Nephron (organoid): ENCODE results near the gene TNNI2.

ENCODE experiments used
- H3K27ac Mint-ChIP-seq, 3 experiments: 2 replicates each; pipeline ENCODE4 v1.8.0; 2020; ENCODE audit warnings: mixed read lengths in 3 of 3, mild to moderate bottlenecking in 2 of 3, moderate library complexity in 1 of 3
- H3K27me3 Mint-ChIP-seq: 2 replicates; pipeline ENCODE4 v1.8.0; 2021; ENCODE audit warnings: low read depth, mild to moderate bottlenecking, moderate library complexity, mixed read lengths
- H3K36me3 Mint-ChIP-seq: 2 replicates; pipeline ENCODE4 v1.8.0; 2020; ENCODE audit warnings: low read depth, mixed read lengths
- H3K4me1 Mint-ChIP-seq: 2 replicates; pipeline ENCODE4 v1.8.0; 2020; ENCODE audit warnings: mixed read lengths
- H3K4me3 Mint-ChIP-seq, 3 experiments: 2 replicates each; pipeline ENCODE4 v1.8.0; 2020; ENCODE audit warnings: mild to moderate bottlenecking in 3 of 3, mixed read lengths in 3 of 3, moderate library complexity in 2 of 3
- H3K9me3 Mint-ChIP-seq: 2 replicates; pipeline ENCODE4 v1.8.0; 2020; ENCODE audit warnings: mixed read lengths
- TF ChIP-seq, protein P1 (sequence below), 3 experiments: fragments of 200-600 bp; sonication (generic); IDR thresholded peaks; one replicate each; pipeline ENCODE4 v1.5.0; 2021; ENCODE audit warnings: antibody characterized with exemption in 3 of 3; ENCODE audit not compliant: unreplicated experiment in 3 of 3

TNNI2 gene

DNA sequence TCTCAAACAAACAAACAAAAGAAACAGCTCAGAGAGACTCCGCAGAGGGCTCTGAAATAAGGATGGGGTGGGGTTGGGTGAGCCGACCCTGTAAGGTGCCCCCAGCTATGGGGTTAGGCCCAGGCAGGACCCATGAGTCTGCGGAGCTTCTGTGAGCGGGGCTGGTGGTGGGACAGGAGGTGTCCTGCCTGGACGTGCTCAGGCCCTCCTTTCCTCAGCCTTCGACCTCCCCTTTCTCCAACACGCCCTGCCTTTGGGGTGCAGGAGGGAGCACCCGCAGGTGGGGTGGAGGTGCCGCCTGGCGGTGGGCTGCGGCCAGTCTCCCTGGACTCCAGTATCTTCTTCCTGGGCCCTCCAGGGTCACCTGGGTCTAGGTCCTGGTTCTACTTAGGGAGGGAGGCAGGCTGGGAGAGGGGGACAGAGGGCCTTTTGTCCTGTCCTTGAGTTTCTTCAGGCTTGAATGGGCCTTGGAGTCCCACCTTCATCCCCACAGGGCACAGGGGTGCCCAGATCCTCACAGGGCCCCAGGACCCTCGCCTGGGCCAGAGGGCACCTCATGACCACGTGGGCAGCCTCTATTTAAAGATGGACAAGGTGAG is 40.7 kb downstream of the TNNI2 start:
- Mint-ChIP-seq H3K27ac (peak overlapping the region; percentile 75 to 98 (median 94)), H3K9me3 (no peaks in the 10 kb centered on the region), H3K36me3 (no peaks in the 10 kb centered on the region), H3K4me3 (no peak overlapping the region), H3K27me3 (no peaks in the 10 kb centered on the region), H3K4me1 (peaks cover 21% of the 10 kb centered on the region)
- TF ChIP-seq, protein P1, sequence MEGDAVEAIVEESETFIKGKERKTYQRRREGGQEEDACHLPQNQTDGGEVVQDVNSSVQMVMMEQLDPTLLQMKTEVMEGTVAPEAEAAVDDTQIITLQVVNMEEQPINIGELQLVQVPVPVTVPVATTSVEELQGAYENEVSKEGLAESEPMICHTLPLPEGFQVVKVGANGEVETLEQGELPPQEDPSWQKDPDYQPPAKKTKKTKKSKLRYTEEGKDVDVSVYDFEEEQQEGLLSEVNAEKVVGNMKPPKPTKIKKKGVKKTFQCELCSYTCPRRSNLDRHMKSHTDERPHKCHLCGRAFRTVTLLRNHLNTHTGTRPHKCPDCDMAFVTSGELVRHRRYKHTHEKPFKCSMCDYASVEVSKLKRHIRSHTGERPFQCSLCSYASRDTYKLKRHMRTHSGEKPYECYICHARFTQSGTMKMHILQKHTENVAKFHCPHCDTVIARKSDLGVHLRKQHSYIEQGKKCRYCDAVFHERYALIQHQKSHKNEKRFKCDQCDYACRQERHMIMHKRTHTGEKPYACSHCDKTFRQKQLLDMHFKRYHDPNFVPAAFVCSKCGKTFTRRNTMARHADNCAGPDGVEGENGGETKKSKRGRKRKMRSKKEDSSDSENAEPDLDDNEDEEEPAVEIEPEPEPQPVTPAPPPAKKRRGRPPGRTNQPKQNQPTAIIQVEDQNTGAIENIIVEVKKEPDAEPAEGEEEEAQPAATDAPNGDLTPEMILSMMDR (IDR thresholded peaks at IDR 0.05; ENCODE audit: unreplicated experiment in 3 of 3), result no peak

DNA sequence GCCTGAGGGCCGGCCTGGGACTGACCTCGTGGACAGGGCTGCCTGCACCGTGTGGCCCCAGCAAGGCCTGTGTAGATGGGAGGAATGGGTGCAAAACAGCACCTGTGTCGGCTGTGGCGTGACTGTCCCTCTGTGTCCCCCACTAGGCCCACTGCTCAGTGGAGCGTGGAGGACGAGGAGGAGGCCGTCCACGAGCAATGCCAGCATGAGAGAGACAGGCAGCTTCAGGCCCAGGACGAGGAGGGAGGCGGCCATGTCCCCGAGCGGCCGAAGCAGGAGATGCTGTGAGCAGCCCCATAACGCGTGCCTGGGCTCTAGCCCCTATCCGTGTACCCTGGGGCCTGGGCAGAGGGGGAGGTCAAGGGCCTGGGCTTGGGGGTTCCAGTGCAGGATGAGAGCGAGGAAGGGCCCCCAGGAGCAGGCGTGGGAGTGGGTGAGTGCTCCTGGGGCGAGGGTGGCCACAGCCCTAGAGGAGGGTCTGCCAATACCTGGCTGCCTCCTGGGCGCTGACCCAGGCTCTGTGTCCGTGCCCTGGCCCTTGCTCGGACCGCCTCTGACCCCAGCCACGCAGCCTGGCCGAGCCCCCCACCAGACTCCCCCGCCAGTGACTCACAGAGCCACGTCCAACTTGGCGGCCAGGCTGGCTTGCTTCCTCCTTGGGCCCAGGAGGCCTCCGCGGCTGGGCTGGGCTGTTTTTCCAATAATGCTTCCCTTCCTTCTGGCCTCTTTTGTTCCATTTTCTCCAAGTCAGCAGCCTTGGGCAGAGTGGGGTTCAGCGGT is 41.4 kb downstream of the TNNI2 start:
- H3K9me3 Mint-ChIP-seq, result no peaks in the 10 kb centered on the region
- TF ChIP-seq, protein P1 (IDR thresholded peaks at IDR 0.05; ENCODE audit: unreplicated experiment in 3 of 3), result no peak
- peak overlapping the region; percentile 75 to 98 (median 94) for H3K27ac Mint-ChIP-seq
- H3K36me3 Mint-ChIP-seq, result no peaks in the 10 kb centered on the region
- H3K4me1 Mint-ChIP-seq, result peaks cover 20% of the 10 kb centered on the region
- no peak overlapping the region for H3K4me3 Mint-ChIP-seq
- H3K27me3 Mint-ChIP-seq, result no peaks in the 10 kb centered on the region

DNA sequence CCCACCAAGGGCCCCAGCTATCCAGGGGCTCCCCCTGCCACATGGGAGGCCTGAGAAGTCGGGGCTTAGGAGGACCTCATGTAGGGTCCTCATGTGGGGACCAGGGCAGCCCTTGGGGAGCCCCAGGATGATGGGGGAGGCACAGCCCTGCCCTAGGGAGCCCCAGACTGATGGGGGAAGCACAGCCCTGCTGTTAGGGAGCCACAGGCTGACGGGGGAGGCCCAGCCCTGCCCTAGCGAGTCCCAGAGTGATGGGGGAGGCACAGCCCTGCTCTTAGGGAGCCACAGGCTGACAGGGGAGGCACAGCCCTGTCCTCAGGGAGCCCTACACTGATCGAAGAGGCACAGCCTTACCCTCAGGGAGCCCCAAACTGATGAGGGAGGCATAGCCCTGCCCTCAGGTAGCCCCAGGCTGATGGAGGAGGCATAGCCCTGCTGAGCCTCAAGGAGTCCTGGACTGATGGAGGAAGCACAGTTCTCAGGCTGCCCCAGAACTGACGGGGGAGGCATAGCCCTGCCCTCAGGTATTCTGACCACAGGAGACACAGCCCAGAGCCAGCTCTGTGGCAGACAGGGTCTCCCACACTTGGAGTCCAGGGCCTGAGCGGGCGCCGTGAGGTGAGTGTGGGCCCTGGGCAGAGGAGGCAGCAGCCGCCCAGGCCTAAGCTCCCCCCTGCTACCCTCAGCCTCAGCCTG is 42.1 kb downstream of the TNNI2 start:
- no peaks in the 10 kb centered on the region for H3K36me3 Mint-ChIP-seq
- H3K9me3 Mint-ChIP-seq, result no peaks in the 10 kb centered on the region
- TF ChIP-seq, protein P1 (IDR thresholded peaks at IDR 0.05; ENCODE audit: unreplicated experiment in 3 of 3), result no peak
- no peaks in the 10 kb centered on the region for H3K27me3 Mint-ChIP-seq
- peaks cover 16% of the 10 kb centered on the region for H3K4me1 Mint-ChIP-seq
- peak overlapping the region; percentile 75 to 98 (median 94) for H3K27ac Mint-ChIP-seq
- no peak overlapping the region for H3K4me3 Mint-ChIP-seq

DNA sequence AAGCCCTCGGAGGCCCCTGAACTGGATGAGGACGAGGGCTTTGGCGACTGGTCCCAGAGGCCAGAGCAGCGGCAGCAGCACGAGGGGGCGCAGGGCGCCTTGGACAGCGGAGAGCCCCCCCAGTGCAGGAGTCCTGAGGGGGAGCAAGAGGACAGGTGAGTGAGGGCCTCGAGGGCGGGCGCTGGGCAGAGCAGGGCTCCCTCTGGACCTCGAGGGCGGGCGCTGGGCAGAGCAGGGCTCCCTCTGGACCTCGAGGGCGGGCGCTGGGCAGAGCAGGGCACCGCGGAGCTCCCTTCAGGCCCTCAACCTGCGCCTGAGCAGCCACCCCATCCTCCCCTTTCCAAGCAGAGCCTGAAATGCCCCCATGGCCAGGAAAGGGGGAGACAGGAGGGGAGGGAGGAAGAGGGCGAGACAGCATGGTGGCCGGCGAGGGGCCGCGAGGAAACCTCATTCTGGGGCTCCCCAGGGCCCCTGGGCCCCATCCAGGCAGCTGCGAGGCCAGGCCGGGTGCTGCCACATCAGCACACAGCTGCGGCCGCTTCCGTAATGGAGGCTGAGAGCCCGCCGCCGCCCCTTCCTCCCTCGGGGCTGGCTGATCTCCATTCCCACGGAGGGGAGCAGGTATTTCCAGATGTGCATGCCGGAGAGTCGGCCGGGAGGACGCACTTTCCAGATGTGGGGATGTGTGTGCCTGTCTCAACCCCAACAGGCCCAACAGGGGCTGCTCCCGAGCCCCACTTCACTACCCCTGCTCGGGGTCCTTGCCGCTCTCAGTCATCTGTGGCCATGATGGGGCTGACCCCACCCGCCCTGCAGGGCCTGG is 42.9 kb downstream of the TNNI2 start:
- H3K4me1 Mint-ChIP-seq, result peaks cover 16% of the 10 kb centered on the region
- no peaks in the 10 kb centered on the region for H3K9me3 Mint-ChIP-seq
- TF ChIP-seq, protein P1 (IDR thresholded peaks at IDR 0.05; ENCODE audit: unreplicated experiment in 3 of 3), result no peak

DNA sequence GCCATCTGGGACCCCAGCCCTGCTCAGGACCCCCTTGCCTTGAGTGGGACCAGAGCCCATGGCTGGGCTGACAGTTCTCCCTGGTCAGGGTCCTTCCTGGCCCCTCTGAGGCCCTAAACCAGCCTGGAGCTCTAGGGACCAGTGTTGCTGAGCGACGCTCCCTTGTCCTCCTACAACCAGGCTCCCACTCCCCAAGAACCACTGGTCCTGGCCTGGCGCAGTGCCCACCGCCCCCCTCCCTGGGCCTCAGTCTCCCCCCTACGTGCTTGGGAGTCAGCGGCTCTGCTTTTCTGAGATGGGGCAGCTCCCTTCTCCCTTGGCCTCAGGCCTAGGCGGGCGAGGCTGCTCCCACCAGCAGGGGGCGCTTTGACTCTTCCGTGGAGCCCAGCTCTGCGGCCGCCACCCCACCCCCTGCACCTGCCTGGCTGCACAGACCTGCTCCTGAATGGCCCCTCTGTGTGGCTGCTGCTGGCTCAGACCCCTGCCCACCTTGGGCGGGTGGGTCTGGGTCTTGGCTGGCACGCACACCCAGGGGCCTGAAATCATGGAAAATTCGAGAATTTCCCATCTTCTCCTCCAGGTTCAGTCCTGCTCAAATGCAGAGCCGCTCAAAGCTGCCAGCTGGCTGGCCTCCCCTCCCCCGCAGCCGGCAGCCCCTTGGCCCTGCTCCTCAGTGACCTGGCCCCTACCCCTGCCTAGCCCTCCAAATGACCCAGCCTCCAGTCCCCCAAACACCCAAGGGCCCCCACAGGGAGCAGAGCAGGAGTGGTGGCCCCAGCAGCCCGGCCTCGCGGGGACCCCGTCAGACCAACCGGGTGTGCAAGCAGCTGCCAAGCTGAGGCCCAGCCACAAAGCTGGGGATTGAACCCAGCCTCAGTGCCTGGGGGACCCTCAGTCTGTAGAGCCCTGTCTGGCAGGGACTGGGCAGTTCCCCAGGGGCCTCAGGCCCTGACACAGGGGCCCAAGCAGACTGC is 43.8 kb downstream of the TNNI2 start:
- Mint-ChIP-seq H3K36me3 (no peaks in the 10 kb centered on the region), H3K9me3 (no peaks in the 10 kb centered on the region), H3K4me1 (peaks cover 13% of the 10 kb centered on the region), H3K27ac (peak overlapping the region; percentile 72 to 77 (median 73)), H3K27me3 (no peaks in the 10 kb centered on the region), H3K4me3 (no peak overlapping the region)
- TF ChIP-seq, protein P1 (IDR thresholded peaks at IDR 0.05; ENCODE audit: unreplicated experiment in 3 of 3), result peak; percentile 93 to 97 (median 96)

More for the DNA sequence above, 42.9 kb downstream of the TNNI2 start:
- Mint-ChIP-seq H3K27me3 (no peaks in the 10 kb centered on the region), H3K36me3 (no peaks in the 10 kb centered on the region), H3K27ac (peak overlapping the region; percentile 73 to 98 (median 94)), H3K4me3 (no peak overlapping the region)
